Endothelial cell of umbilical vein (primary cell): ENCODE data around the gene EEF1AKMT3. TPM values are rescaled to one million over a fixed set of nuclear protein-coding genes. Genes with fewer than 3 reads are reported as not detected.

ENCODE experiments used
- BruUV-seq: library from RNA; stranded (reverse); fragments of 400-500 nt; replicated peaks from 2 replicates; lab custom pipeline; 2021; lab: Mats Ljungman, UMichigan
- CTCF ChIA-PET: fragments of 300-600, 350-600 bp; sonication (Branson Sonifier 250); formaldehyde crosslinking; loops from one replicate; lab custom pipeline; 2021; ENCODE audit warnings: antibody characterized with exemption, inconsistent platforms; lab: Charles Lee
- POLR2A ChIA-PET: fragments of 300-600, 350-600 bp; sonication (Branson Sonifier 250); formaldehyde crosslinking; loops from one replicate; lab custom pipeline; 2021; ENCODE audit warnings: antibody characterized with exemption, inconsistent platforms; lab: Charles Lee
- DNase-seq: peaks from one replicate; pipeline ENCODE4 v3.0.0-alpha.2; 2011; ENCODE audit warnings: low read depth, low spot score
- FAIRE-seq: peaks from 2 replicates; lab custom pipeline; 2011; peaks lifted over from hg19 to GRCh38; lab: Jason Lieb, UNC
- H2AFZ ChIP-seq: 2 replicates; pipeline ENCODE4 v1.6.0; 2012; ENCODE audit warnings: low read depth, low read length, control low read depth, inconsistent platforms
- H3K27ac ChIP-seq: 2 replicates; pipeline ENCODE4 v1.5.1; 2011; ENCODE audit warnings: low read depth, mild to moderate bottlenecking, control low read depth, low read length, moderate library complexity; ENCODE audit not compliant: insufficient read depth
- H3K27me3 ChIP-seq, 2 experiments: 2 replicates each; pipeline versions ENCODE4 v1.6.0 to v1.6.1; 2011; ENCODE audit warnings: low read length in 2 of 2, mixed read lengths in 1 of 2; ENCODE audit not compliant: control insufficient read depth in 2 of 2, insufficient read depth in 2 of 2
- H3K36me3 ChIP-seq, 2 experiments: 2 replicates in 1 of 2; 3 replicates in 1 of 2; pipeline ENCODE4 v1.5.1; 2011; ENCODE audit warnings: low read length in 2 of 2, mild to moderate bottlenecking in 1 of 2, moderate library complexity in 1 of 2; ENCODE audit not compliant: control insufficient read depth in 2 of 2, insufficient read depth in 2 of 2; ENCODE audit errors: extremely low read depth in 1 of 2
- H3K4me1 ChIP-seq: 3 replicates; pipeline ENCODE4 v1.5.1; 2011; ENCODE audit warnings: mild to moderate bottlenecking, low read length; ENCODE audit not compliant: control insufficient read depth, insufficient read depth; ENCODE audit errors: extremely low read depth
- H3K4me2 ChIP-seq: 2 replicates; pipeline ENCODE4 v1.6.1; 2011; ENCODE audit warnings: low read length, control low read depth, mixed read lengths; ENCODE audit not compliant: insufficient read depth
- H3K4me3 ChIP-seq, 3 experiments: fragments of 200-600 bp in 1 of 3; sonication (generic), shearing (Covaris generic) in 1 of 3; replicated peaks in 1 of 3; 2 replicates each; pipeline ENCODE4 v1.5.1; 2011 to 2016; ENCODE audit warnings: control low read depth in 3 of 3, low read length in 3 of 3, mild to moderate bottlenecking in 2 of 3, inconsistent platforms in 1 of 3, low read depth in 1 of 3, moderate library complexity in 1 of 3; ENCODE audit not compliant: insufficient read depth in 1 of 3
- H3K79me2 ChIP-seq: 2 replicates; pipeline ENCODE4 v1.6.0; 2012; ENCODE audit warnings: low read length, inconsistent platforms; ENCODE audit not compliant: control insufficient read depth, insufficient read depth
- H3K9ac ChIP-seq: replicated peaks from 2 replicates; pipeline ENCODE3; 2011; ENCODE audit warnings: low read length, control low read depth; ENCODE audit not compliant: insufficient read depth; ENCODE audit errors: extremely low read depth
- H3K9me1 ChIP-seq: replicated peaks from 3 replicates; pipeline ENCODE4 v1.6.0; 2011; ENCODE audit warnings: mild to moderate bottlenecking, low read length; ENCODE audit not compliant: control insufficient read depth, insufficient read depth; ENCODE audit errors: extremely low read depth
- H3K9me3 ChIP-seq: replicated peaks from 2 replicates; pipeline ENCODE4 v1.5.1; 2012; ENCODE audit warnings: low read length, inconsistent platforms; ENCODE audit not compliant: control insufficient read depth, insufficient read depth
- H4K20me1 ChIP-seq: replicated peaks from 2 replicates; pipeline ENCODE3; 2011; ENCODE audit warnings: mild to moderate bottlenecking, low read length; ENCODE audit not compliant: control insufficient read depth, insufficient read depth; ENCODE audit errors: extremely low read depth
- CTCF ChIP-seq, 2 donors: IDR thresholded peaks; 1 replicate in 1 of 2; 2 replicates in 1 of 2; pipeline ENCODE4 v1.5.1; 2011; ENCODE audit warnings: low read length in 2 of 2, mild to moderate bottlenecking in 2 of 2, moderate library complexity in 2 of 2, control low read depth in 1 of 2, inconsistent platforms in 1 of 2, low read depth in 1 of 2; ENCODE audit not compliant: insufficient read depth in 1 of 2; ENCODE audit errors: extremely low read depth in 1 of 2
- EZH2 ChIP-seq: IDR thresholded peaks from 2 replicates; pipeline ENCODE4 v1.6.1; 2012; ENCODE audit warnings: borderline replicate concordance, low read depth, mild to moderate bottlenecking, moderate library complexity, low read length, inconsistent platforms; ENCODE audit not compliant: severe bottlenecking
- FOS ChIP-seq: IDR thresholded peaks from 2 replicates; pipeline ENCODE4 v1.6.1; 2011; ENCODE audit warnings: mild to moderate bottlenecking, low read length, moderate library complexity, borderline replicate concordance; ENCODE audit not compliant: insufficient read depth
- GATA2 ChIP-seq: IDR thresholded peaks from 2 replicates; pipeline ENCODE4 v1.7.0; 2011; ENCODE audit warnings: low read depth, mild to moderate bottlenecking, moderate library complexity, mixed read lengths, low read length; ENCODE audit not compliant: insufficient read length, insufficient read depth
- JUN ChIP-seq: IDR thresholded peaks from 2 replicates; pipeline ENCODE4 v1.6.1; 2011; ENCODE audit warnings: borderline replicate concordance, low read depth; ENCODE audit not compliant: insufficient read length, insufficient read depth
- MAX ChIP-seq: IDR thresholded peaks from 2 replicates; pipeline ENCODE4 v1.6.1; 2011; ENCODE audit not compliant: insufficient read depth, insufficient read length
- MYC ChIP-seq: IDR thresholded peaks from one replicate; pipeline ENCODE4 v1.6.1; 2011; ENCODE audit warnings: mild to moderate bottlenecking, low read depth, low read length
- POLR2A ChIP-seq: IDR thresholded peaks from 2 replicates; pipeline ENCODE4 v1.6.1; 2012; ENCODE audit warnings: low read depth, mild to moderate bottlenecking, control low read depth, low read length
- POLR2AphosphoS5 ChIP-seq: IDR thresholded peaks from 2 replicates; pipeline ENCODE4 v1.6.1; 2012; ENCODE audit warnings: low read depth, mild to moderate bottlenecking, control low read depth, low read length, moderate library complexity; ENCODE audit not compliant: insufficient read depth
- dilution Hi-C: fragments of 300-500 bp; cut with MboI; formaldehyde crosslinking; loops from one replicate; pipeline ENCODE4 v1.15.0; 2019; ENCODE audit warnings: low sequenced_read_pairs; ENCODE audit not compliant: extremely low pct_ligation_motif_present
- intact Hi-C: fragments of 100-400 bp; cut with micrococcal nuclease; formaldehyde crosslinking; loops from one replicate; pipeline ENCODE4 v1.10.0; 2022
- polyA plus RNA-seq, 4 experiments: library from polyadenylated mRNA; depleted of rRNA in 3 of 4; stranded (reverse) in 3 of 4; unstranded in 1 of 4; fragments of >200 nt; gene quantifications; 2 replicates each; pipeline versions ENCODE4 v1.2.1 to v1.2.3, GENCODE V29; 2011 to 2012; ENCODE audit warnings: missing spikeins in 1 of 4
- total RNA-seq: library from RNA; stranded (reverse); gene quantifications from 2 replicates; pipeline ENCODE4 v1.2.3, GENCODE V29; 2021

The EEF1AKMT3 gene
- total and polyA plus RNA-seq, 2 donors (not counting 3 experiments of a cell fraction or from before 2014, with no cell fraction given) = 7.9 to 8.8 TPM

- POLR2A ChIA-PET = no interaction called here
- Histone ChIP-seq H3K9me3 (no peaks in the 10 kb centered on the region), H3K4me1 (peaks cover 5% of the 10 kb centered on the region), H3K36me3 (no peaks in the 10 kb centered on the region), H2AFZ (no peak overlapping the region), H3K4me2 (no peak overlapping the region), H3K79me2 (no peaks in the 10 kb centered on the region), H3K9me1 (no peaks in the 10 kb centered on the region), H3K9ac (no peak overlapping the region), H4K20me1 (no peaks in the 10 kb centered on the region), H3K27ac (no peak overlapping the region), H3K4me3 (no peak overlapping the region), H3K27me3 (peaks cover 52 to 59% of the 10 kb centered on the region in 2 experiments)
- FAIRE-seq = no peak
- intact Hi-C loops (no loop called here), dilution Hi-C loops (no loop called here)
- CTCF ChIA-PET = interaction anchor here (1.0 to 6.1 kb wide), 2 partner anchors 14 to 17 kb away, joined by 4 to 48 read pairs; no protein-coding TSS in a partner anchor
- DNase-seq = no peak
- TF ChIP-seq POLR2AphosphoS5 (no peak), CTCF (IDR thresholded peaks at IDR 0.05; ENCODE audit: extremely low read depth in 1 of 2, insufficient read depth in 1 of 2, low read depth in 1 of 2, low read length in 2 of 2) (no peak), MYC (no peak), MAX (no peak), JUN (no peak), FOS (no peak), POLR2A (no peak), EZH2 (no peak), GATA2 (no peak)
- no TSS peak for BruUV-seq
Measured at GRCh38 chr12:57739914-57740538, 32.4 kb upstream of the EEF1AKMT3 start.
